Measurements from ENCODE around the gene FXYD4.
A peak's percentile ranks its signal among the peaks of the same experiment; 100 is the strongest.
"Not testable (repeated sequence)": the region's sequence is repeated elsewhere in the genome, so short reads cannot be mapped to it uniquely, and the experiment has no call there.

Gene FXYD4

GRCh38 chr10:43371418-43371817, at the start of gene FXYD4:
FXYD4 (plus strand) TSS chr10:43371636; CDS start chr10:43373747, 2,111 bp downstream.
- Mint-ChIP-seq H3K36me3 (no peaks in the 10 kb centered on the region), H3K27ac (no peak within 1 kb of the TSS), H3K27me3 (no peaks in the 10 kb centered on the region), H3K4me1 (ENCODE audit: low read depth) (peaks cover 9% of the 10 kb centered on the region), H3K4me3 (no peak within 1 kb of the TSS), H3K9me3 (ENCODE audit: low read depth) (no peaks in the 10 kb centered on the region)

GRCh38 chr10:43322331-43322730, 49.1 kb upstream of the FXYD4 start:
- Mint-ChIP-seq H3K4me1 (ENCODE audit: low read depth) (peaks cover 11% of the 10 kb centered on the region), H3K36me3 (no peaks in the 10 kb centered on the region), H3K9me3 (ENCODE audit: low read depth) (no peaks in the 10 kb centered on the region), H3K27me3 (peaks cover 2% of the 10 kb centered on the region), H3K4me3 (peak overlapping the region; percentile 51), H3K27ac (no peak overlapping the region)

GRCh38 chr10:43322769-43323168, 48.7 kb upstream of the FXYD4 start:
- H3K4me1 Mint-ChIP-seq (ENCODE audit: low read depth) = peaks cover 11% of the 10 kb centered on the region
- no peaks in the 10 kb centered on the region for H3K36me3 Mint-ChIP-seq
- peak overlapping the region; percentile 51 for H3K4me3 Mint-ChIP-seq
- no peak overlapping the region for H3K27ac Mint-ChIP-seq
- no peaks in the 10 kb centered on the region for H3K9me3 Mint-ChIP-seq (ENCODE audit: low read depth)
- peaks cover 2% of the 10 kb centered on the region for H3K27me3 Mint-ChIP-seq

DNA sequence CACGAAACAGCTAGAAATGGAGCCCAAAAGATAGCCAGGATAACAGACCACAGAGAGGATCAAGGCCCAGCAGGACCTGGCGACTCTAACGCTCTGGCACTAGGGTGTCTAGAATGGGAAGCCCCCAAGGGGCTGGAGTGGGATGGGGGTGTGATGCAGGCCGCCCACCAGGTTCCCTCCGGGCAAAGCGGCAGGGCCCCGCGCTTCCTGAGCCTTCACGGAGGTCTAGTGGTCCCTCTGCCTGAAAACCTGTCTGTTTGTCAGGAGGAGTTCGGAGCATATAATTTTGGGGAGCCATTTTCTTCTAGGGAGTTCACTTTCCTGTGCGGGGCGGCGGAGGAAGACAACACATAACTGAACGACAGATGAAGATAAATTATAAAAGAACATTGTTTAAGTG, 48.2 kb upstream of the FXYD4 start:
- H3K4me1 Mint-ChIP-seq (ENCODE audit: low read depth) = peaks cover 11% of the 10 kb centered on the region
- no peak overlapping the region for H3K27ac Mint-ChIP-seq
- H3K27me3 Mint-ChIP-seq = peaks cover 2% of the 10 kb centered on the region
- no peaks in the 10 kb centered on the region for H3K36me3 Mint-ChIP-seq
- H3K9me3 Mint-ChIP-seq (ENCODE audit: low read depth) = no peaks in the 10 kb centered on the region
- H3K4me3 Mint-ChIP-seq = peak overlapping the region; percentile 51

- no peak overlapping the region for H3K27ac Mint-ChIP-seq
- no peak overlapping the region for H3K4me3 Mint-ChIP-seq
- H3K4me1 Mint-ChIP-seq (ENCODE audit: low read depth) = peaks cover 11% of the 10 kb centered on the region
- H3K9me3 Mint-ChIP-seq (ENCODE audit: low read depth) = no peaks in the 10 kb centered on the region
- H3K36me3 Mint-ChIP-seq = no peaks in the 10 kb centered on the region
- H3K27me3 Mint-ChIP-seq = peaks cover 2% of the 10 kb centered on the region
Observed at GRCh38 chr10:43324876-43325275, 46.6 kb upstream of the FXYD4 start.

DNA sequence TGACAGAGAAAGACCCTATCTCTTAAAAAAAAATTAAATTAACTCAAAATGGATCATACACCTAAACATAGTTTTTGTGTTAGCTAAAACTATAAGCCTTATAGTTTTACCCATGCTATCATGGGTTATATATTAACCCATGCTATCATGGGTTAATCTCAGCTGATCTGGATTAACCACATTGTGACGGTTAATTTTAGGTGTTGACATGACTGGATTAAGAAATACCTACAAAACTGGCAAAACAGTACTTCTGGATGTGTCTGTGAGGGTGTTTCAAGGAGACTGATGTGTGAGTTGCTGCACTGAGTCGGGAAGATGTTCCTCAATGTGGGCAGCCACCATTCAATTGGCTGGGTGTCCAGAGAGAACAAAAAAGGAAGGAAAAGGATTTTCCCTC, 44.3 kb upstream of the FXYD4 start:
- Mint-ChIP-seq H3K4me1 (ENCODE audit: low read depth) (peaks cover 15% of the 10 kb centered on the region), H3K27me3 (peaks cover 2% of the 10 kb centered on the region), H3K4me3 (no peak overlapping the region), H3K27ac (no peak overlapping the region), H3K9me3 (ENCODE audit: low read depth) (no peaks in the 10 kb centered on the region), H3K36me3 (no peaks in the 10 kb centered on the region)

DNA sequence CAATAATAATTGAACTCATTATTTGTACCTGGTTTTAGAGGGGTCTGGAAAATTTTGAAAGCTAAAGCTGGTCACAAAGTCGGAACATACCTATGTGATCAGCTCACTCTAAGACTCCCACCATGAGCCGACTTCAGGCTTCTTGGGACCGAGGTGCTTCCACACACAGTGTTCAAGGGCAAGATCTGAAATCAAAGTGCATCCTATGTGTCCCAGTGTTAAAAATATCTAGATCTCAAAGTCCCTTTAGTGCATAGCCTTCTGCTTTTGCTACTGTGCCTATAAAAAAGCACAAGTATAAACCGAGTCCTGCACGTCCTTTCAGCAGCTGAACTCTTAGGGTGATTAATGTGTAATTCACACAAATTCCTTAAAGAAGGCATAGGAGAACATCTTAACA, 43.5 kb upstream of the FXYD4 start:
- H3K4me3 Mint-ChIP-seq = no peak overlapping the region
- H3K27ac Mint-ChIP-seq = no peak overlapping the region
- peaks cover 16% of the 10 kb centered on the region for H3K4me1 Mint-ChIP-seq (ENCODE audit: low read depth)
- H3K9me3 Mint-ChIP-seq (ENCODE audit: low read depth) = no peaks in the 10 kb centered on the region
- no peaks in the 10 kb centered on the region for H3K27me3 Mint-ChIP-seq
- H3K36me3 Mint-ChIP-seq = no peaks in the 10 kb centered on the region

GRCh38 chr10:43328810-43329209, 42.6 kb upstream of the FXYD4 start:
- H3K9me3 Mint-ChIP-seq (ENCODE audit: low read depth); H3K27me3 Mint-ChIP-seq; H3K4me3 Mint-ChIP-seq; H3K36me3 Mint-ChIP-seq: not testable (repeated sequence)
- Mint-ChIP-seq H3K4me1 (ENCODE audit: low read depth) (peaks cover 19% of the 10 kb centered on the region), H3K27ac (peak overlapping the region; percentile 28)

DNA sequence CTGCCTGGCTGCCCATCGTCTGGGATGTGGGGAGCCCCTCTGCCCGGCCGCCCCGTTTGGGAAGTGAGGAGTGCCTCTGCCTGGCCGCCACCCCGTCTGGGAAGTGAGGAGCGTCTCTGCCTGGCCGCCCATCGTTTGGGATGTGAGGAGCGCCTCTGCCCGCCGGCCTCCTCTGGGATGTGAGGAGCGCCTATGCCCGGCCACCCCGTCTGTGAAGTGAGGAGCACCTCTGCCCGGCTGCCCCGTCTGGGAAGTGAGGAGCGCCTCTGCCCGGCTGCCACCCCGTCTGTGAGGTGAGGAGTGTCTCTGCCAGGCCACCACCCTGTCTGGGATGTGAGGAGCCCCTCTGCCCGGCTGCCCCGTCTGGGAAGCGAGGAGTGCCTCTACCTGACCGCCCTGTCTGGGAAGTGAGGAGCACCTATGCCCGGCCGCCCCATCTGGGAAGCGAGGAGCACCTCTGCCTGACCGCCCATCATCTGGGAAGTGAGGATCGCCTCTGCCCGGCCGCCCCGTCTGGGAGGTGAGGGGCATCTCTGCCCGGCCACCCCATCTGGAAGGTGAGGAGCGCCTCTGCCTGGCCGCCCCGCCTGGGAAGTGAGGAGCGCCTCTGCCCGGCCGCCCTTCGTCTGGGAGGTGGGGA, 42.1 kb upstream of the FXYD4 start:
- not testable (repeated sequence) for H3K4me3 Mint-ChIP-seq; H3K36me3 Mint-ChIP-seq; H3K9me3 Mint-ChIP-seq (ENCODE audit: low read depth); H3K27me3 Mint-ChIP-seq
- Mint-ChIP-seq H3K4me1 (ENCODE audit: low read depth) (peaks cover 24% of the 10 kb centered on the region), H3K27ac (peak overlapping the region; percentile 28)

- H3K4me1 Mint-ChIP-seq (ENCODE audit: low read depth) = peaks cover 24% of the 10 kb centered on the region
- H3K36me3 Mint-ChIP-seq; H3K4me3 Mint-ChIP-seq; H3K9me3 Mint-ChIP-seq (ENCODE audit: low read depth); H3K27me3 Mint-ChIP-seq; H3K27ac Mint-ChIP-seq: not testable (repeated sequence)
Observed at GRCh38 chr10:43330049-43330823, 41.2 kb upstream of the FXYD4 start.

DNA sequence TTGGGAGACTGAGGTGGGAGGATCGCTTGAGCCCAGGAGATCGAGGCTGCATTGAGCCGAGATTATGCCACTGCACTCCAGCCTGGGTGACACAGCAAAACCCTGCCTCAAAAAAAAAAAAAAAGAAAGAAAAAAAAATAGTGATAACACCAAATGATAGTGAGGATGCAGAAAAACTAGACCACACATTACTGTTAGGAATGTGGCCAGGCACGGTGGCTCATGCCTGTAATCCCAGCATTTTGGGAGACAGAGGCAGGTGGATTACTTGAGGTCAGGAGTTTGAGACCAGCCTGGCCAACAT, 40.7 kb upstream of the FXYD4 start:
- H3K27ac Mint-ChIP-seq; H3K4me3 Mint-ChIP-seq; H3K9me3 Mint-ChIP-seq (ENCODE audit: low read depth); H3K27me3 Mint-ChIP-seq; H3K36me3 Mint-ChIP-seq: not testable (repeated sequence)
- H3K4me1 Mint-ChIP-seq (ENCODE audit: low read depth) = peaks cover 24% of the 10 kb centered on the region

DNA sequence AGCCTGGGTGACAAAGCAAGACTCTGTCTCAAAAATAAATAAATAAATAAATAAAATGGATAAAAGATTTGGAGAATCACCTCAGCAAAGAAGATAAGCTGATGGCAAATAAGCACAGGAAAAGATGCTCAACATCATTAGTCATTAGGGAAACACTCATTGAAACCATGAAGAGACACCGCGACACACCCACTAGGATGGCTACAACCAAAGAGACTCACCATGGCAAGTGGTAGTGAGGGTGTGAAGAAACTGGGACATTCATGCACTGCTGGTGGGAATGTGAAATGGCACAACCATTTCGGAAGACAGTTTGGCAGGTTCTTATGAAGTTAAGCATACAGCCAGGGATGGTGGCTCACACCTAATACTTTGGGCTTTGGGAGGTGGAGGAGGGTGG, 37.8 kb upstream of the FXYD4 start:
- peaks cover 26% of the 10 kb centered on the region for H3K4me1 Mint-ChIP-seq (ENCODE audit: low read depth)
- no peak overlapping the region for H3K4me3 Mint-ChIP-seq
- no peak overlapping the region for H3K27ac Mint-ChIP-seq
- peaks cover 4% of the 10 kb centered on the region for H3K27me3 Mint-ChIP-seq
- no peaks in the 10 kb centered on the region for H3K9me3 Mint-ChIP-seq (ENCODE audit: low read depth)
- no peaks in the 10 kb centered on the region for H3K36me3 Mint-ChIP-seq

DNA sequence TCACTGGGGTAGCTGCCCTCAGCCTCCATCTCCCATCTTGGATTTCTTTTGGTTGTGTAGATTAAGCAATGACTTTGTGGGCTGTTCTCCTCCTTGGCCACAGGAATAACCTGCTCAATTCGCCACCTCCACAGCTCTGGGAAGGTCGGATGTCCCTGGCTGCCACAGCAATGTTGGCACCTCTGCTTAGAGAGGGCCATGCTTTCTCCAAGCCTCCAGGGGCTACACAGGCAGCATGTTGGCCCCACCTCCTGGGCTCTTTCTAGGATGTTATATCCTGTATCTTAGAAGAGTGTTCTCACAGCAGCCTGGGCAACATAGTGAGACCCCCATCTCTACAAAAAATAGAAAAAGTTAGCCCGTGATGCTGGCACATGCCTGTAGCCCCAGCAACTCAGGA, 35.4 kb upstream of the FXYD4 start:
- H3K36me3 Mint-ChIP-seq = no peaks in the 10 kb centered on the region
- no peak overlapping the region for H3K4me3 Mint-ChIP-seq
- no peaks in the 10 kb centered on the region for H3K9me3 Mint-ChIP-seq (ENCODE audit: low read depth)
- peaks cover 4% of the 10 kb centered on the region for H3K27me3 Mint-ChIP-seq
- H3K27ac Mint-ChIP-seq = no peak overlapping the region
- H3K4me1 Mint-ChIP-seq (ENCODE audit: low read depth) = peaks cover 26% of the 10 kb centered on the region

GRCh38 chr10:43336641-43337318, 34.7 kb upstream of the FXYD4 start:
- peaks cover 22% of the 10 kb centered on the region for H3K4me1 Mint-ChIP-seq (ENCODE audit: low read depth)
- no peak overlapping the region for H3K27ac Mint-ChIP-seq
- H3K9me3 Mint-ChIP-seq (ENCODE audit: low read depth) = no peaks in the 10 kb centered on the region
- H3K4me3 Mint-ChIP-seq = no peak overlapping the region
- no peaks in the 10 kb centered on the region for H3K36me3 Mint-ChIP-seq
- peaks cover 4% of the 10 kb centered on the region for H3K27me3 Mint-ChIP-seq

DNA sequence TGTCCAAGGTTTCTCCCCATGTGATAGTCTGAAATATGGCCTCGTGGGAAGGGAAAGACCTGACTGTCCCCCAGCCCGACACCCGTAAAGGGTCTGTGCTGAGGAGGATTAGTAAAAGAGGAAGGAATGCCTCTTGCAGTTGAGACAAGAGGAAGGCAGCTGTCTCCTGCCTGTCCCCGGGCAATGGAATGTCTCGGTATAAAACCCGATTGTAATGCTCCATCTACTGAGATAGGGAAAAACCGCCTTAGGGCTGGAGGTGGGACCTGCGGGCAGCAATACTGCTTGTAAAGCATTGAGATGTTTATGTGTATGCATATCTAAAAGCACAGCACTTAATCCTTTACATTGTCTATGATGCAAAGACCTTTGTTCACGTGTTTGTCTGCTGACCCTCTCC, 33.9 kb upstream of the FXYD4 start:
- not testable (repeated sequence) for H3K36me3 Mint-ChIP-seq, H3K27me3 Mint-ChIP-seq

More for the DNA sequence above, 33.9 kb upstream of the FXYD4 start:
- not testable (repeated sequence) for H3K27ac Mint-ChIP-seq; H3K9me3 Mint-ChIP-seq (ENCODE audit: low read depth); H3K4me3 Mint-ChIP-seq
- H3K4me1 Mint-ChIP-seq (ENCODE audit: low read depth) = peaks cover 15% of the 10 kb centered on the region
